Ishikawa (cell line): ENCODE data around the gene CFAP54.

Source experiments
- CEBPB ChIP-seq: IDR thresholded peaks from 2 replicates; pipeline ENCODE4 v1.6.1; 2012
- CREB1 ChIP-seq: IDR thresholded peaks from 2 replicates; pipeline ENCODE4 v1.6.1; 2012; ENCODE audit warnings: low read depth
- EGR1 ChIP-seq: IDR thresholded peaks from 2 replicates; pipeline ENCODE4 v1.6.1; 2012
- EP300 ChIP-seq: IDR thresholded peaks from 2 replicates; pipeline ENCODE4 v1.6.1; 2012; ENCODE audit warnings: borderline replicate concordance
- FOXM1 ChIP-seq: IDR thresholded peaks from 2 replicates; pipeline ENCODE4 v1.6.1; 2012; ENCODE audit warnings: low read depth, borderline replicate concordance
- MAX ChIP-seq: IDR thresholded peaks from 2 replicates; pipeline ENCODE4 v1.6.1; 2012
- NFIC ChIP-seq: IDR thresholded peaks from 2 replicates; pipeline ENCODE4 v1.6.1; 2012
- RAD21 ChIP-seq: IDR thresholded peaks from 2 replicates; pipeline ENCODE4 v1.6.1; 2012; ENCODE audit warnings: low read depth
- REST ChIP-seq: IDR thresholded peaks from 2 replicates; pipeline ENCODE4 v1.6.1; 2012; ENCODE audit warnings: low read depth, mild to moderate bottlenecking
- TAF1 ChIP-seq: IDR thresholded peaks from 2 replicates; pipeline ENCODE4 v1.6.1; 2012; ENCODE audit warnings: low read depth, mild to moderate bottlenecking
- TCF12 ChIP-seq: IDR thresholded peaks from 2 replicates; pipeline ENCODE4 v1.6.1; 2012; ENCODE audit warnings: low read depth
- TEAD4 ChIP-seq: IDR thresholded peaks from 2 replicates; pipeline ENCODE4 v1.6.1; 2012
- USF1 ChIP-seq: IDR thresholded peaks from 2 replicates; pipeline ENCODE4 v1.6.1; 2012
- YY1 ChIP-seq: IDR thresholded peaks from 2 replicates; pipeline ENCODE4 v1.6.1; 2012; ENCODE audit warnings: low read depth
- ZBTB7A ChIP-seq: IDR thresholded peaks from 2 replicates; pipeline ENCODE4 v1.6.1; 2012; ENCODE audit warnings: low read depth

Gene CFAP54

GRCh38 chr12:96769400-96769799, 280.0 kb downstream of the CFAP54 start:
- no peak for TF ChIP-seq MAX

- no peak for TF ChIP-seq ZBTB7A
- no peak for TF ChIP-seq FOXM1
- TF ChIP-seq EGR1: no peak
- no peak for TF ChIP-seq TAF1
- no peak for TF ChIP-seq TEAD4
- no peak for TF ChIP-seq YY1
- TF ChIP-seq REST: no peak
- no peak for TF ChIP-seq TCF12
- TF ChIP-seq MAX: no peak
- no peak for TF ChIP-seq CEBPB
- TF ChIP-seq EP300: no peak
- no peak for TF ChIP-seq USF1
- no peak for TF ChIP-seq RAD21
- no peak for TF ChIP-seq CREB1
- no peak for TF ChIP-seq NFIC
Observed at GRCh38 chr12:96770219-96771102, 281.1 kb downstream of the CFAP54 start.

- no peak for TF ChIP-seq TCF12
- no peak for TF ChIP-seq USF1
- no peak for TF ChIP-seq RAD21
- no peak for TF ChIP-seq MAX
- TF ChIP-seq TEAD4: no peak
- TF ChIP-seq EGR1: no peak
- TF ChIP-seq ZBTB7A: no peak
- TF ChIP-seq TAF1: no peak
- TF ChIP-seq CREB1: no peak
- no peak for TF ChIP-seq NFIC
- TF ChIP-seq REST: no peak
- no peak for TF ChIP-seq FOXM1
- TF ChIP-seq EP300: no peak
- TF ChIP-seq CEBPB: no peak
- TF ChIP-seq YY1: no peak
Observed at GRCh38 chr12:96773031-96773430, 283.7 kb downstream of the CFAP54 start.

- TF ChIP-seq FOXM1 (no peak), USF1 (no peak)
Observed at GRCh38 chr12:96774496-96775256, 285.3 kb downstream of the CFAP54 start.

GRCh38 chr12:96776908-96777307, 287.5 kb downstream of the CFAP54 start:
- TF ChIP-seq EGR1: no peak
- TF ChIP-seq CEBPB: no peak
- TF ChIP-seq RAD21: no peak
- no peak for TF ChIP-seq TCF12
- no peak for TF ChIP-seq TEAD4
- TF ChIP-seq REST: no peak
- no peak for TF ChIP-seq NFIC
- TF ChIP-seq USF1: no peak
- no peak for TF ChIP-seq CREB1
- no peak for TF ChIP-seq ZBTB7A
- no peak for TF ChIP-seq EP300
- TF ChIP-seq TAF1: no peak
- no peak for TF ChIP-seq MAX
- no peak for TF ChIP-seq YY1
- TF ChIP-seq FOXM1: no peak
